GM19455 (cell line): ENCODE results near the gene MRPL45.
"Not testable (repeated sequence)": the region's sequence is repeated elsewhere in the genome, so short reads cannot be mapped to it uniquely, and the experiment has no call there.

Experiments
- ATAC-seq: cut with Tn5 transposase; IDR thresholded peaks from one replicate; pipeline ENCODE4 v1.9.1; 2021; ENCODE audit not compliant: unreplicated experiment

MRPL45 gene

GRCh38 chr17:38296834-38297517 lies at the start of gene MRPL45:
Gene MRPL45 (plus strand): TSS chr17:38297168. CDS start chr17:38297184, 16 bp downstream.
- ATAC-seq, result peak; percentile 96

GRCh38 chr17:38253191-38253590 lies 43.8 kb upstream of the MRPL45 start:
- not testable (repeated sequence) for ATAC-seq

- not testable (repeated sequence) for ATAC-seq
These were observed 42.6 kb upstream of the MRPL45 start for GRCh38 chr17:38254357-38254756.

- peak; percentile 65 for ATAC-seq
These were observed 39.9 kb upstream of the MRPL45 start for GRCh38 chr17:38257013-38257621.

- not testable (repeated sequence) for ATAC-seq
These were observed 30.9 kb upstream of the MRPL45 start for GRCh38 chr17:38265974-38266506.

GRCh38 chr17:38266571-38266970 lies 30.4 kb upstream of the MRPL45 start:
- not testable (repeated sequence) for ATAC-seq

DNA sequence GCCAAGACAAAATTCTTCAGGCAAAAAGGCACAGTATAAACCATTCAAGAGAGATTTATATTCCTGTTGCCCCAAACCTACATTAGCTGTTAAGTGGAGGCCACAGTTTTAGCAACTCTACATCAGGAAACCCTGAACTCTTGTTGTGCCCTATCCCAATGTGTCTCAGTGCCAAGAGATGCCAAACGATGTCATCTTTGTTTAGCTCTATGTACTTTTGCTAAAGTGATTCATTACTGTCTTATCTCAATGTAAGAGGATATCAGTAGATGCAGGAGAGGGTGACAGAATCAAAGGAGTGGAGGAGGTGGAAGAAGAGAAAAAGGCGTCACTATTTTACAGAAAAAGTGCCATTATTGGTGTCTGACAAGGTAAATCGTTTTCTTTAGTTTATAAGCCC lies 28.8 kb upstream of the MRPL45 start:
- not testable (repeated sequence) for ATAC-seq

DNA sequence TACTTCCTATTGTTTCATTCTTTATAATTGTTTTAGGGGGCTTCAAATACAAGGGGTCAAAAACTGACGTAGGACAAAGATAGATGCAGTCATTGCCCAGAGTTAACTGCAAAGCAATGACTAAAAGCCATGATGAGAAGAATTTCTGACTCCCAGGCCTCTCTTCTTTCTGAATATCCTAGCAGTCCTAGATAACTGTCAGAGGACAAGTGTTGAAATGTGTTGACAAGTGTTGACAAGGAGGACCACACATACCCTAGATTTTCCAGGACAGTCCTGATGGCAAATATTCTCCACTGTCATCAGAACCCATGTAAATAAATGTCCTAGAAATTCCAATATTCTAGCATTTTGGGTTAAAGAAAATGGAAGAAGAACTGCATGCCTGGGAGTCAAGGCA lies 27.9 kb upstream of the MRPL45 start:
- not testable (repeated sequence) for ATAC-seq

DNA sequence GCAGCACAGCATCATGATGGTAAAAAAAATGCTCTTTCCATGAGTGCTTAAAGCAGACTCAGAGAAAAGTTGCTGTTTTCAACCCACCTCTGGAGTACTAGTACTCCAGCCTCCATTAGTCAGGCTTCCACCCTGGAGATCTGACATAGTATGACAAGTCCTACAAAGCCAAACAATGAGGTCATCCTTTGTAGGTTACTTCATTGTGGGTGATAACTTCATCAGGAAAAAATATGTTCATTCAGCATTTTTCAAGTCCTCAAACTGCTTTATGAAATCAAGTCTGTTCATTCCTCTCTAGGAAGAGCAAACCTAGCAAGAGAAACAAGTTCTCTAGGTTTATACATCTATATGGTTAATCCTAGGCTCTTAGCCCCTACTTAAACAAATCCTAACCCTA lies 27.4 kb upstream of the MRPL45 start:
- ATAC-seq, result not testable (repeated sequence)

DNA sequence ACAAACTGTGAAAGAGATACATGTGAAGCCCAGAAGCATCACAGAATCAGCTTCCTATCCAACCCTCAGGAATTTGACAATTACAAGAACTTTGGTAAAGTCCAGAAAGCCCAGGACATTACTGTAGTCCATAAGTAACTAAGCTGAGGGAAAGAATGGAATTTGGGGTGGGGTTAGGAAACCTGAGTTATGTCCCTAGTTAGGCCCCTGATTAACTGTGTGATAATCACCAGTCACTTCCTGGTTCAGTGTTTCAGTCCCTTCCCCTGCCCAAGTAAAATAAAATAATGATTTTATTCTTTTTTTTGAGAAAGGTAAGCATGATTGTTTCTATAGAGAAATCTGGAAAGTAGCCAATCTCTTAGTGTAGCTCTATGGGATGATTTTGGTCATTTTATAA lies 11.0 kb upstream of the MRPL45 start:
- ATAC-seq, result not testable (repeated sequence)

DNA sequence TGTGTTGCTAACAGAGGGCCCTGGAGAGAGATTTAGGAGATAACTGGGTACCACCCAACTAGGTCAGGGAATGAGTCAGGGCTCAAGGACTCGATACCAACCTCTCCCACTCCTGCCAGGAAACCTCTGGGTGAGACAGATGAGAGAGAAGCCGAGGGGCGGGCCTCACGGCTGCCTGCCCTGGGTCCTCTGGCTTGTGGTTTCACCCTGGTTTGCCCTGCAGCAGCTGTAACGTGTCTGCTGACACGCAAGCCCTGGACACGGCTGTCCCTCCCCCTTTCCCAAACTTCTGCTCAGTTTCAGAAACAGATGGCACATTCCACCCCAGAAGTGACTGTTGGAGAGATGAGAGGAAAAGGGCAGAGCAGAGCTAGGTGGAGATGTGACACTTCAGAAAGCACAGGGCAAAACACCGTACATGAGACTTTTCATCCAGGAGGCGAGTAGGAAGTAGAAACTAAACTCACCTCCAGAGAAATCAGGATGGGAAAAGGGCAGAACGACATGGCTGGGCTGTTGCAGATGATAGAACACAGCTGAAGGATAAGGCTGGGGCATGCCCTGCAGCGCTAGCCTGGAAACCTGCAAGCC lies 10.4 kb upstream of the MRPL45 start:
- ATAC-seq, result not testable (repeated sequence)

GRCh38 chr17:38288217-38288827 lies 8.6 kb upstream of the MRPL45 start:
- not testable (repeated sequence) for ATAC-seq

GRCh38 chr17:38289760-38290159 lies 7.2 kb upstream of the MRPL45 start:
- ATAC-seq, result not testable (repeated sequence)

- ATAC-seq, result not testable (repeated sequence)
These were observed 1.2 kb upstream of the MRPL45 start for GRCh38 chr17:38295602-38296365.

GRCh38 chr17:38315497-38315896 lies 18.5 kb downstream of the MRPL45 start:
- ATAC-seq, result no peak

- ATAC-seq, result no peak
These were observed 20.1 kb downstream of the MRPL45 start for GRCh38 chr17:38317081-38317480.

DNA sequence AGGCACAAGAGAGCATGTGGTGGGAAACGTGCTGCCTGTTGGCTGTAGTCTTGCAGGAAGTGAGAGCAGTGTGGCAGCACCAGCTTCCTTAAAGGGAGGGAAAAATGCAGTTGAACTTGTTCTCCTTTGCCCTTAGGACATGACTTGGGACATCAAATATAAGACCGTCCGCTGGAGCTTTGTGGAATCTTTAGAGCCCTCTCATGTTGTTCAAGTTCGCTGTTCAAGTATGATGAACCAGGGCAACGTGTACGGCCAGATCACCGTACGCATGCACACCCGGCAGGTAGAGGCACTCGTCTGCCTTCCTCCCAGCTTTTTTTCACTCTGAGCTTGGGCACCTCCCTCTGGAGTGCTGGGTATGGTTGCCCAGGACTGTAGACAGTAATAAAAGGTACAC lies 23.5 kb downstream of the MRPL45 start:
- no peak for ATAC-seq

GRCh38 chr17:38322156-38322779 lies 25.3 kb downstream of the MRPL45 start:
- ATAC-seq, result no peak

- no peak for ATAC-seq
These were observed 25.9 kb downstream of the MRPL45 start for GRCh38 chr17:38322897-38323296.

GRCh38 chr17:38324141-38324697 lies 27.3 kb downstream of the MRPL45 start:
- no peak for ATAC-seq
